ENCODE results near the gene KRTAP22-2. TPM values are rescaled to one million over a fixed set of nuclear protein-coding genes. Genes with fewer than 3 reads are reported as not detected.

The KRTAP22-2 gene
- not detected for total RNA-seq

GRCh38 chr21:30590297-30590696, at the start of gene KRTAP22-2:
Gene KRTAP22-2 (minus strand): TSS chr21:30590397.
- H3K27me3 ChIP-seq, result no peaks in the 10 kb centered on the region
- no peak for DNase-seq (ENCODE audit: low spot score in 2 of 2)
- intact Hi-C loops (cut with DNase I; ENCODE audit: low total_unique reads), result no loop called here
- H3K36me3 ChIP-seq, result no peaks in the 10 kb centered on the region
- H3K27ac ChIP-seq, result no peak within 1 kb of the TSS
- peaks cover 0 to 6% of the 10 kb centered on the region in 2 donors for H3K9me3 ChIP-seq
- H3K4me1 ChIP-seq, result no peaks in the 10 kb centered on the region
- H3K4me3 ChIP-seq, result no peak within 1 kb of the TSS
- no peak for TF ChIP-seq POLR2AphosphoS5 (IDR thresholded peaks at IDR 0.05)
- TF ChIP-seq, protein P1, sequence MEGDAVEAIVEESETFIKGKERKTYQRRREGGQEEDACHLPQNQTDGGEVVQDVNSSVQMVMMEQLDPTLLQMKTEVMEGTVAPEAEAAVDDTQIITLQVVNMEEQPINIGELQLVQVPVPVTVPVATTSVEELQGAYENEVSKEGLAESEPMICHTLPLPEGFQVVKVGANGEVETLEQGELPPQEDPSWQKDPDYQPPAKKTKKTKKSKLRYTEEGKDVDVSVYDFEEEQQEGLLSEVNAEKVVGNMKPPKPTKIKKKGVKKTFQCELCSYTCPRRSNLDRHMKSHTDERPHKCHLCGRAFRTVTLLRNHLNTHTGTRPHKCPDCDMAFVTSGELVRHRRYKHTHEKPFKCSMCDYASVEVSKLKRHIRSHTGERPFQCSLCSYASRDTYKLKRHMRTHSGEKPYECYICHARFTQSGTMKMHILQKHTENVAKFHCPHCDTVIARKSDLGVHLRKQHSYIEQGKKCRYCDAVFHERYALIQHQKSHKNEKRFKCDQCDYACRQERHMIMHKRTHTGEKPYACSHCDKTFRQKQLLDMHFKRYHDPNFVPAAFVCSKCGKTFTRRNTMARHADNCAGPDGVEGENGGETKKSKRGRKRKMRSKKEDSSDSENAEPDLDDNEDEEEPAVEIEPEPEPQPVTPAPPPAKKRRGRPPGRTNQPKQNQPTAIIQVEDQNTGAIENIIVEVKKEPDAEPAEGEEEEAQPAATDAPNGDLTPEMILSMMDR (IDR thresholded peaks at IDR 0.05), result no peak
- TF ChIP-seq POLR2A (IDR thresholded peaks at IDR 0.05), result no peak

DNA sequence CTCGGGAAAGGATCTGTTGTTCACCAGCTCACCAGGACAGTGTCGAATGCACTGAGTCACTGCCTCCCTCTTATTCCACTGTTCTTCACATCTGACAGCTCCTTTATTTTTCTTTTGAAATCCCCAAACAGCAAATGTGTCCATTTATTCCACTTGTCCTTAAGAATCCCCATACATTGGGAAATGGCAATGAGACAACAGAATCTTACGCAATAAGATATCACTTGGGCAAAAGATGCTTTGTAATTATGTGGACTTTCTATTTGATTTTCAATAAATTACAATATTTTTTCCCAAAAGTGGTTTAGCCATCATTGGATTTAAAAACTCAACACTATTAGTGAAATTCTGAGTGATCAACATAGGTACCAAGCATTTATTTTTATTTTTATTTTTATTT, 48.5 kb upstream of the KRTAP22-2 start:
- H3K4me1 ChIP-seq, result no peaks in the 10 kb centered on the region
- intact Hi-C loops (cut with DNase I; ENCODE audit: low total_unique reads), result no loop called here

DNA sequence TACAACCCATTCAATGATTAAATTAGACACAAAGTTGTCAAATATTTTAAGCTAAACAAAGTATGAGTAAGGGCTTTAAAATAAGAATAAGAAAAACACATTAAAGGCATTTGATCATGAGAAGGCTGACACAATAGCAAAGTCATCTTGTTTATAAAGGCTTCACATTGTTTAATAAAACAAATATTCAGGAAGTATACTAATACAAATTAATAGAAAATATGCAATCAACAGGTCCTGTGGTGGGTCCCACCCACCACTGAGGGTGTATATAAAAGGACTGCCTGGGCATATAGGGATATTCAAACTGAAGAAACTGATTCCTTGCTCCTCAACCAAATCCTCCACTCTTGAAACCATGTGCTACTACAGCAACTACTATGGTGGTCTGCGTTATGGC, 44.7 kb upstream of the KRTAP22-2 start, which contains the start of gene KRTAP20-2:
Gene KRTAP20-2, plus strand, starts transcription at position 301 of the 400 bp plus-strand sequence. Its CDS starts 58 bp downstream, at position 359.
- H3K9me3 ChIP-seq, result no peaks in the 10 kb centered on the region
- TF ChIP-seq, protein P1 (IDR thresholded peaks at IDR 0.05), result no peak
- no peak for TF ChIP-seq POLR2AphosphoS5 (IDR thresholded peaks at IDR 0.05)
- TF ChIP-seq POLR2A (IDR thresholded peaks at IDR 0.05), result no peak
- H3K27me3 ChIP-seq, result no peaks in the 10 kb centered on the region
- no peaks in the 10 kb centered on the region for H3K36me3 ChIP-seq
- DNase-seq (ENCODE audit: low spot score in 2 of 2), result no peak
- no peak within 1 kb of the TSS for H3K27ac ChIP-seq
- H3K4me3 ChIP-seq, result no peak within 1 kb of the TSS
- H3K4me1 ChIP-seq, result no peaks in the 10 kb centered on the region
- intact Hi-C loops (cut with DNase I; ENCODE audit: low total_unique reads), result no loop called here

More for the DNA sequence above, 48.5 kb upstream of the KRTAP22-2 start:
- Histone ChIP-seq H3K27ac (no peak overlapping the region), H3K4me3 (no peak overlapping the region), H3K9me3 (no peaks in the 10 kb centered on the region), H3K36me3 (no peaks in the 10 kb centered on the region), H3K27me3 (no peaks in the 10 kb centered on the region)
- TF ChIP-seq POLR2A (IDR thresholded peaks at IDR 0.05) (no peak), POLR2AphosphoS5 (IDR thresholded peaks at IDR 0.05) (no peak)
- TF ChIP-seq, protein P1 (IDR thresholded peaks at IDR 0.05), result no peak
- no peak for DNase-seq (ENCODE audit: low spot score in 2 of 2)

DNA sequence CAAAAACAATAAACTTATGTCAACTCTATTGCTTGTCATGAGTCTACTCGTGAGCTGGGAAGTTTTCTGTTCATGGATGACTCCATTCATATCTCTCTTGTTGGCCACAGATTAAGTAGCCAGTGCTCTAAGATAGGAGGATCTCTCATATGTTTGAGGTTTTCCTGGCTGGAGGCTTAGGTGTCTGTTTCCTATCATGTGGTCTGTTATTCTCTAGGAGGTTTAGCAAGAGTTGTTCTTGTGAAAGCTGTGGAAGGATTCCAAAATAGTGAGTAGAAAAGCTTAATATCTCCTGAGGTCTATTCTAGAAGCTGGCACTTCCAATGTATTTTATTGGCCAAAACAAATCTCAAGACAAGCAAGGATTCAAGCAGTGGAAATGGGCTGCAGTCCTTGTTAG, 39.0 kb upstream of the KRTAP22-2 start:
- intact Hi-C loops (cut with DNase I; ENCODE audit: low total_unique reads), result no loop called here
- TF ChIP-seq POLR2AphosphoS5 (IDR thresholded peaks at IDR 0.05) (no peak), POLR2A (IDR thresholded peaks at IDR 0.05) (no peak)
- TF ChIP-seq, protein P1 (IDR thresholded peaks at IDR 0.05), result no peak
- H3K27ac ChIP-seq, result no peak overlapping the region
- no peak for DNase-seq (ENCODE audit: low spot score in 2 of 2)
- H3K27me3 ChIP-seq, result no peaks in the 10 kb centered on the region
- no peaks in the 10 kb centered on the region for H3K36me3 ChIP-seq
- peaks cover 0 to 10% of the 10 kb centered on the region in 2 donors for H3K9me3 ChIP-seq
- H3K4me1 ChIP-seq, result no peaks in the 10 kb centered on the region
- H3K4me3 ChIP-seq, result no peak overlapping the region

DNA sequence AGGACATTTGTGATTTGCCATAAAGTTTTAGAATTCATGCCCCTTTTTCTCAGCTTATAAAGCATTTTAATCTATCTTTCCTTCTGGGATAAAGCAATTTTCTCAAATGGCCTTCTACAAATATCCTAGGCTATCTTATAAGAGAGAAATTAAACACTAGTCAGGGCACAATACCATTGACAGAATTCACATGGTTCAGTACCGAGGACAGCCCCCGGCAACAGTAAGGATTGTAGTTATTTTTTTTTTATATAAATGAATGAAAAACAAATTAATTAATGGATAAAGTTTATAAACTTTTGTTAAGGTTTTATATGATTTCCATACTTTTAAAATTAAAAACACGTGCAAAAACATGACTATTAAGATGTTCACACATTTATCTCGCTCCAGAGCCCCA, 37.9 kb upstream of the KRTAP22-2 start:
- Histone ChIP-seq H3K9me3 (peaks cover 0 to 10% of the 10 kb centered on the region in 2 donors), H3K4me1 (no peaks in the 10 kb centered on the region)
- TF ChIP-seq POLR2AphosphoS5 (IDR thresholded peaks at IDR 0.05), result no peak
- no peak for TF ChIP-seq POLR2A (IDR thresholded peaks at IDR 0.05)
- TF ChIP-seq, protein P1 (IDR thresholded peaks at IDR 0.05), result no peak

More for the DNA sequence above, 37.9 kb upstream of the KRTAP22-2 start:
- Histone ChIP-seq H3K4me3 (no peak overlapping the region), H3K36me3 (no peaks in the 10 kb centered on the region), H3K27ac (no peak overlapping the region), H3K27me3 (no peaks in the 10 kb centered on the region)
- intact Hi-C loops (cut with DNase I; ENCODE audit: low total_unique reads), result no loop called here
- no peak for DNase-seq (ENCODE audit: low spot score in 2 of 2)

Data from breast epithelium (tissue), 4 donors.